OCI-LY3 (cell line): Measurements from ENCODE around the gene CCL11.

Source experiments
- CTCF ChIP-seq: fragments of 200-600, 300-600 bp; sonication (generic); IDR thresholded peaks from 2 replicates; pipeline ENCODE4 v1.5.1; 2014; ENCODE audit warnings: antibody characterized with exemption, low read length, low read depth
- EZH2phosphoT487 ChIP-seq: fragments of 200-600 bp; shearing (Covaris generic); IDR thresholded peaks from 2 replicates; pipeline ENCODE4 v1.6.1; 2018; ENCODE audit warnings: antibody characterized with exemption, mixed run types, low read depth

DNA sequence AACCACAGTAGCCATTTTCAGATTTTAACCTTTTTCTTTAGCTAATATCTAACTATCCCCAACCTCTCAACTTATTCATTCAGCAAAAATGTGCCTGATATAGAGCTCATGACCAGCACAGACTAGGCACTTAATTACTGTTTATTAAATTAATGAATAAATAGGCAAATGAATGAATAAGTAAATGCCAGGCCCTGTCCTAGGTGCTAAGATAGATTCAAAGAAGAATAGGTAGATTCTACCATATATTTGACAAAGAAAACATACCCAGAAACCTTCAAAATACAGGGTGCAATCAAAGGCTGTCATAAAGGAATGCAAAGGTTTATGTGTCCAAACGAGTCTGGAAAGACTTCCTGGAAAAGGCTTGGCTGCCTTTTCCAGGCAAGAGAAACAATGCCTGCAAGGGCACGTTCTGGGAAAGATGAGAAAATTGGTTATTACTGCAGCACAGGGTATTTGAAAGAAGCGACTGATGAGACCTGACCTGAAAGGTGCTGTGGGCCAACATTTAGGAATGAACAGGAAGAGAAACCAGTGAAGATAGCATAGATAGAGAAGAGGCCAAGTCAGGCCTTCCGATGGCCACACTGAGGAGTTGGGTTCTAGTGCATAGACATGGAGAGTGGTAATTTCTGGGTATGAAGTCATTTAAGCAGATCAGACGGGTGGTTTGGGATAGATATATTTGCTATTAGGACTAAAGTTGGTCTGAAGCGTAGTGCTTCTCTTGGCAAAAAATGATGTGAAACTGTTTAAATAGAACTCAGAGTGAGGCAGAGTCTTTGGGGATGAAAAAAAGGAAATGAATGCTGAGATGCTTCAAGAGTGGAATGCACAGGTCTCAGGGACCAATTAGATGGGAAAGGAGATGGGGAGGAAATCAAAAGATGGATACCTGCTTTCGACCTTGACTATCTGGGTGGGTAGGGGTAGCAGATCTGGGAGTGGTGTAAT is 41.9 kb upstream of the CCL11 start:
- no peak for TF ChIP-seq CTCF
- TF ChIP-seq EZH2phosphoT487 = no peak
